Fibroblast of the aortic adventitia (primary cell): Measurements from ENCODE around the gene LRRC17. TPM values are rescaled to one million over a fixed set of nuclear protein-coding genes. Genes with fewer than 3 reads are reported as not detected.

Source experiments
- DNase-seq: peaks from one replicate; pipeline ENCODE4 v3.0.0-alpha.2; 2010; ENCODE audit warnings: low read depth
- H3K4me3 ChIP-seq: 2 replicates; pipeline ENCODE4 v1.5.1; 2011; ENCODE audit warnings: low read depth, mild to moderate bottlenecking, control low read depth, low read length, moderate library complexity
- CTCF ChIP-seq: IDR thresholded peaks from 2 replicates; pipeline ENCODE4 v1.5.1; 2011; ENCODE audit warnings: mild to moderate bottlenecking, low read length, control low read depth, inconsistent platforms; ENCODE audit not compliant: insufficient read depth
- total RNA-seq: library from RNA; depleted of rRNA; stranded (reverse); fragments of >200 nt; gene quantifications from 2 replicates; pipeline ENCODE4 v1.2.3, GENCODE V29; 2012; ENCODE audit warnings: low replicate concordance

Gene LRRC17
- total RNA-seq, 1 donor, result 95.6 TPM

- H3K4me3 ChIP-seq, result no peak overlapping the region
- no peak for TF ChIP-seq CTCF
- DNase-seq, result no peak
Observed at GRCh38 chr7:102938679-102939078, 25.9 kb downstream of the LRRC17 start.

- no peak for TF ChIP-seq CTCF
- DNase-seq, result peak; percentile 58
- no peak overlapping the region for H3K4me3 ChIP-seq
Observed at GRCh38 chr7:102942181-102942866, 29.5 kb downstream of the LRRC17 start.

- no peak for TF ChIP-seq CTCF
- DNase-seq, result peak; percentile 38
- no peak overlapping the region for H3K4me3 ChIP-seq
Observed at GRCh38 chr7:102942868-102943267, 30.1 kb downstream of the LRRC17 start.

- TF ChIP-seq CTCF, result no peak
- H3K4me3 ChIP-seq, result no peak overlapping the region
- DNase-seq, result no peak
Observed at GRCh38 chr7:102943423-102944169, 30.8 kb downstream of the LRRC17 start.

GRCh38 chr7:102944241-102944640, 31.4 kb downstream of the LRRC17 start:
- DNase-seq, result no peak
- no peak for TF ChIP-seq CTCF
- H3K4me3 ChIP-seq, result no peak overlapping the region

- no peak overlapping the region for H3K4me3 ChIP-seq
- no peak for DNase-seq
- TF ChIP-seq CTCF, result no peak
Observed at GRCh38 chr7:102951839-102952238, 39.0 kb downstream of the LRRC17 start.
